GM18508 (cell line): ENCODE results near the gene TCAP.

Source experiments
- ATAC-seq: cut with Tn5 transposase; IDR thresholded peaks from one replicate; pipeline ENCODE4 v1.9.1; 2021; ENCODE audit warnings: moderate number of reproducible peaks; ENCODE audit not compliant: insufficient read depth, unreplicated experiment

The TCAP gene

DNA sequence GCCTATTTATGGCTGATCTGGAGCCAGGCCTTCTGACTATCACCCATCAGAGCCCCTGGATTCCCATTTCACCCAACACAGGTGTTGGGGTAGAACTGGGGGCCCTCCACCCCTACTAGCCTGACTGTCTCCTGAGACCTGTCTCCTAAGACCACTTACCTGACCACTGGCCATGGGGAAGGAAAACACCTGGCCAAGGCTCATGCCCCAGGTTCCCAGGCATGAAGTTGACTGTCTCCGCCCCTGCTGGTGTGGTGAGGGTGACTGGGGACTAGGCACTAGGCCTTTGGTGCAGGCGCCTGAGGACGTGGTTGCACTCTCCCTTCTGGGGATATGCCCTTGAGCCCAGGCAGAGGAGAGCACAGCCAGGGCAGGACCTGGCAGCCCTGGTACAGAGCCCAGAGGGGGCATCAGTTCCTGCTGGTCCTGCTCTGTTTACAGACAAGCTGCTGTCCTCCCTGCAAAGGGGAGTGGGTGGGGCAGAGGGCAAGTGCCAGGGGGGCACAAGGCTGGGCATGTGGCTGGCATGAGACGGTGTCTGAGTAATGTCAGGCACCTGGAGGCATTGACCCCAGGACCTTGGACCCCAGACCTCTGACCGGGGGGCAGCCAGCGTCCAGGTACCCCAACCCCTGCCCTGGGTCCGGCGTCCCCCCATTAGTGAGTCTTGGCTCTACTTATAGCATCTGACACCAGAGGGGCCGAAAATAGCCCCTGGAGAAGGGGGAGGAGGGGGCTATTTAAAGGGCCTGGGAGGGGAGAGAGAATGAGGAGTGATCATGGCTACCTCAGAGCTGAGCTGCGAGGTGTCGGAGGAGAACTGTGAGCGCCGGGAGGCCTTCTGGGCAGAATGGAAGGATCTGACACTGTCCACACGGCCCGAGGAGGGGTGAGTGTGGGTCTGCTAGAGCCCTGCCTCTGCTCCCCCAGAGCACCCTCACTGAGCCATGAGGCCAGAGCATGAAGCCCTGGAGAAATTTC is at the start of gene TCAP:
Gene TCAP, plus strand, starts transcription at position 769 of the 981 bp plus-strand sequence. Its CDS starts 11 bp downstream, at position 780.
- no peak for ATAC-seq

- no peak for ATAC-seq
These were observed 49.7 kb upstream of the TCAP start for GRCh38 chr17:39615434-39615833.

DNA sequence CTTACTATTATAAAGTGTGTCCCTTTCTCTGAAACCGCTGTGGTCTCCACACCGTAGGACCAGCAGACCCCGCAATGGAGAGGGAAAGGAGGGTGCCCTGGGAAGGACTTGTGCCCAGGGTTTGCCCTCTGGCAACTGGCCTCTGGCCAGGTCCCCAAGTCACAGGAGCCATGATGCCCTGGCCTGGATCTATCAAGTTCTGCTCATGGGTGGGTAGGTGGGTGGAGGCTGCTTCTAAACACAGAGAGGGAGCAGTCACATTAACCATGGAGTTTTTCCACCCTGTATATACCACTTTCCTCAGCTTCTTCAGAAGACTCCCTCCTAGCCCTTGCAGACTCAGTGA is 48.1 kb upstream of the TCAP start:
- ATAC-seq, result no peak

GRCh38 chr17:39617446-39618245 is 47.5 kb upstream of the TCAP start:
- no peak for ATAC-seq

GRCh38 chr17:39618246-39618913 is 46.8 kb upstream of the TCAP start:
- no peak for ATAC-seq

DNA sequence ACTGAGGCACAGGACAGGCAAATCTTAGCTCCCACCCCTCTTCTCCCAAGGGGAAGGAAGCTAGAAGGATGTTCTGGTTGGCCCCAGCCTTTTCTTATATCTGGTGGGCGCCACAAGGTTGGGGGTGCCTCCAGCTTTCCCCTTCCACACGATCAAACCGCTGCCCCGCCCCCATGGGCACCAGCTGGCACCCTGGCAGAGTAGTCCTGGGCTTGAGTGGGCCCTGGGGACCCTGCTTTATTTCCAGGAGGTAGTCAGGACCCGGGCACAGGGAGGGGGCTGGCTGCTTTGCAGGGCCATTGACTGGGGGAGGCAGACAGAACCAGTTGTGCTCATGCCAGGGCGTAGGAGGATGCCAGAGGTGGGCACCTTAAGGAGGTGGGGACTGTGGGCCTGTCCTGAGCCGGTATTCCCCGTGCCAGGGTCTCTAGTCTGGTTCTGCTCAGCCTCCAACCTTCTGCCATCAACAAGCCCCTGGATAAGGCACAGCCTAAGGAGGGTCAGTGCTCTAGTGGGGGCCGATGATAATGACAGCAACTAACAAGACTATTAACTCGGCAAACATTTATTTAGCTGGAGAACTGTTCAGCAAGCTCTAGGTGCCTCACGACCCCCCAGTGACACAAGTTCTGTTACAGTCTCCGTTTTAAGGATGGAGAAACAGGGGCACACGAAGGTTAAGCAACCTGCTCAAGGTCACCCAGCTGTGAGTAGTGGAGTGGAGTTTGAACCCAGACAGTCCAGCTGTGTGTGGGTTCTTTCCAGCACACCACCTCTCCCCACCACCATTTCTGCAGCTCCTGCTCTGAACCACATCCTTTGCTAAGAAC is 46.0 kb upstream of the TCAP start:
- ATAC-seq, result no peak

DNA sequence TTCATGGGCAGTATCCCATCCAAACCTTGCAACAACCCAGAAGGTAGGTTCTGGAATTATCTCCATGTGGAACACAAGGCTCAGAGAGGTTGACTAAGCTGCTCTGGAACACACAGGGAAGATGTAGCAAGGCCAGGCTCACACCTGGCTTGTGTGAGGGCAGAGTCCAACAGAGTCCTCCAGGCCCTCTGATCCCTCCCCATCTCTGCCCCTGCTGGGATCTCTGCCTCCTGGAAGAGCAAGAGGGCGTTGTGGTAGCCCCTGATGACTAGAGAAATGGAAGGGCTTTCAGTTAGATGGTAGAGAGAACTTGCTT is 45.4 kb upstream of the TCAP start:
- no peak for ATAC-seq

- no peak for ATAC-seq
These were observed 43.4 kb upstream of the TCAP start for GRCh38 chr17:39621523-39622379.

GRCh38 chr17:39622380-39623006 is 42.7 kb upstream of the TCAP start:
- ATAC-seq, result no peak

- ATAC-seq, result no peak
These were observed 41.7 kb upstream of the TCAP start for GRCh38 chr17:39623356-39623950.

- ATAC-seq, result no peak
These were observed 40.8 kb upstream of the TCAP start for GRCh38 chr17:39624313-39624712.

- ATAC-seq, result no peak
These were observed 39.9 kb upstream of the TCAP start for GRCh38 chr17:39625198-39625785.

DNA sequence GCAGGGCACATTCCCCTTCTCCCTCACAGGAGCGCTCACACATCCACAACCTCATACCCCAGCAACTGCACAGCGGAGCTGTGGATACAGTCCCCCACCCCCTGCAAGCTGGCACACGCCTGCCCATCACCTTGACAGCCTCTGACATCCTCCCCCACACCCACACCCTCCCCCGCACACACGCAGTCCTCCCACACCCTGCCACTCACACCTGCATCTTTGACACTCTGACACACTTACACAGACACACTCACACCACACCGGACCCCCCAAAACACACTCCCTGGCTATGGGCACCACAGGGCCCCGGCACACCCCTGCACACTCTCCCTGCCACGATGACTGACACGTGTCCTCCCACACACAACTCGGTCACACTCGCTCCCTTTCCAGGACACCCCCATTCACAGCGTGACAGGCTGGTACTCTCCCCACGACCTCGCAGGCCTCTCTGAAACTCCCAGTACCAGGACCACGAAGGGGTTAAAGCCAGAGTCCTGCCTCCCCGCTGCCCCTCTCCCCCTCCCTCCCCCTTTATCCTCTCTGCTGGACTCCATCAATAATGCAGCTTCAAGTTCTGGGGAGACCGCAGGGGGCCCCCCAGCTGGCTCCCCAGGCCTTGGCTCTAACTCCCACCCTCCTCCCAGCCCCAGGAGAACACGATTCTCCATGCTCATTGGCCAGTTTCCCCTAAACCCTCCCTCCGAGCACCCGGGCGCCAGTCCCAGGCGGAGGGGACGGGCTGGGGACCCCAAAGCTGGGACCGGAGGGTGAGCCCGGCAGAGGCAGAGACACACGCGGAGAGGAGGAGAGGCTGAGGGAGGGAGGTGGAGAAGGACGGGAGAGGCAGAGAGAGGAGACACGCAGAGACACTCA is 38.7 kb upstream of the TCAP start, which contains the start of gene PPP1R1B:
Gene PPP1R1B, plus strand, starts transcription at position 782 of the 876 bp plus-strand sequence. CDS start 441 bp downstream, outside the sequence.
- no peak for ATAC-seq

DNA sequence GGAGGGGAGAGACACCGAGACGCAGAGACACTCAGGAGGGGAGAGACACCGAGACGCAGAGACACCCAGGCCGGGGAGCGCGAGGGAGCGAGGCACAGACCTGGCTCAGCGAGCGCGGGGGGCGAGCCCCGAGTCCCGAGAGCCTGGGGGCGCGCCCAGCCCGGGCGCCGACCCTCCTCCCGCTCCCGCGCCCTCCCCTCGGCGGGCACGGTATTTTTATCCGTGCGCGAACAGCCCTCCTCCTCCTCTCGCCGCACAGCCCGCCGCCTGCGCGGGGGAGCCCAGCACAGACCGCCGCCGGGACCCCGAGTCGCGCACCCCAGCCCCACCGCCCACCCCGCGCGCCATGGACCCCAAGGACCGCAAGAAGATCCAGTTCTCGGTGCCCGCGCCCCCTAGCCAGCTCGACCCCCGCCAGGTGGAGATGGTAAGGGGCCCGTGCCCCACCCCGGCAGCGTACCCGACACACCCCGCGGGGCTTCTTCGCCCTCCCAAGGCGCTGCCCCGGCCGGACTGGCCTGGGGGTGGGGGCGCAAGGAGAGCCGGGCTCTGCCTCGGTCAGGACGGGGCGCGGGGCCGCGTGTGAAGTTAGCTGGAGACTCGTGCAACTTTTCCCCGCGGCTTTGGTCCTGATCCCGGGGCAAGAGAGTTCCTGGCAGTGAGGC is 38.0 kb upstream of the TCAP start:
- ATAC-seq, result no peak

DNA sequence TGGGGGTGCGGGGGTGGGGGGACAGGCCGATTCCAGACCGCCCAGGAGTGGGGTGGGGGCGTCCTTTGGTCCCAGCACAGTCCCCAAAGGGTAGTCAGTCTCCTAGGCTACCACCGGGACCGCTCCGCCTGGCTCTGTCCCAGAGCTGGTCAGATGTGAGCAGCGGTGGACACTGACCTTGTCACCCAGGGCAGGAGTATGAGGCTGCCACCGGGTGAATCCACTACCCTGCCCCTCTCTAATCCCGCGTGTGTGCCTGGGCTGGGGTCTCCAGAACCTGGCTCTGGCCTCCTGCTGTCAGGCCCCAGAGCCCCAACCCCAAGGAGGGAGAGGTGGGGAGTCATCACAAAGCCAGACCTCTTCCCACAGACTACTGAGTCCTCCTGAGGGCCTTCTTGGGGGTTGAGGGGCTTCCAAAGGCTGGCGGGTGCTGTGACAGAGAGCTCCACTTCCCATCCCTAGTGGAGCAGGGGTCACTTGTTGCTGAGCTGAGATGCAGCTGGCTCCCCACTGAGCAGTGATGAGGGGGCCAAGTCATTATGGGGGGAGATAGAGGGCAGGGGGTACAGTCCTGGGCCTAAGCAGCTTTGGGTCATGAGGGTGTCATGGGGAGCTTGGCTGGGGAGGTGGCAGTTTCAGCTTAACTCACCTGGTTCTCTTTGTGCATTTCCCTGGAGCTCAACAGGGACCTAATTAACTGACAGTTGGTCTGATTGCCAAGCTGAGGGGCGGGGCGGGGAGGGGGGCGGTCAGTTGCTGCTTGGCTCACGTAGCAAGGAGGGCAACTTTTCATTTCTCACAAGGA is 37.2 kb upstream of the TCAP start:
- no peak for ATAC-seq
